Fibroblast of lung (primary cell): Measurements from ENCODE around the gene SESN1.

ENCODE experiments used
- EZH2 ChIP-seq: IDR thresholded peaks from 2 replicates; pipeline ENCODE4 v1.5.1; 2012; ENCODE audit warnings: low read length, control low read depth, mild to moderate bottlenecking; ENCODE audit errors: missing control alignments
- TF ChIP-seq, protein P1 (sequence below), 2 donors: IDR thresholded peaks in 1 of 2; conservative IDR thresholded peaks in 1 of 2; 1 replicate in 1 of 2; 2 replicates in 1 of 2; pipeline ENCODE4 v1.5.1; 2011 to 2012; ENCODE audit warnings: low read length in 2 of 2, control low read depth in 1 of 2, inconsistent platforms in 1 of 2, low read depth in 1 of 2, mild to moderate bottlenecking in 1 of 2

DNA sequence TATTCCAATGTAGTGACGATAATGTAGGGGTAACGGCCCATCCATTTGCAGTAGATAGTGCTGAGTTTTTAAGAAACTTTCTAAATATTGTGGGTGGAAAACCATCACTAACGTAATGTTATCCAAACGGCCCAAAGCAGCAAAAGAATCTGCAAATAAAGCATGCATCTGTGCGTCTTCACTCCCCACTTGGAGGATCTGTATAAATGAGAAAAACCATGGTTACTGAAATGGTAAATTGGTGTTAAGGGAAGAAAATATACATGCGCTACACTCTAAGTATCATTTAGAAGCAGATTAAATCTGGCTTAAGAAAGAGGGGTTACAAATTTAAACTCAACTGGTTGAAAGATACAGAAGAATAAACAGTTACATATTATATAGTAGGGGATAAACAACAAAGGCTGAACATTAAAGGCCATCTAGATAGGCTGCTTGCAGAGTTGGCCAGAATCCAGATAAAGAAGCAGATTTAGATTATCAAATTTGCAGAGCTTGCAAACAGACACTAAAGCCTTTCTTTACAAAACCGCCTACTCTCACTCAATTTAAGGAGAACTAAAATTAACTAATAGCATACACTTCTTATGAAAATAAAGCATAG, 93.3 kb downstream of the SESN1 start:
- TF ChIP-seq, protein P1, sequence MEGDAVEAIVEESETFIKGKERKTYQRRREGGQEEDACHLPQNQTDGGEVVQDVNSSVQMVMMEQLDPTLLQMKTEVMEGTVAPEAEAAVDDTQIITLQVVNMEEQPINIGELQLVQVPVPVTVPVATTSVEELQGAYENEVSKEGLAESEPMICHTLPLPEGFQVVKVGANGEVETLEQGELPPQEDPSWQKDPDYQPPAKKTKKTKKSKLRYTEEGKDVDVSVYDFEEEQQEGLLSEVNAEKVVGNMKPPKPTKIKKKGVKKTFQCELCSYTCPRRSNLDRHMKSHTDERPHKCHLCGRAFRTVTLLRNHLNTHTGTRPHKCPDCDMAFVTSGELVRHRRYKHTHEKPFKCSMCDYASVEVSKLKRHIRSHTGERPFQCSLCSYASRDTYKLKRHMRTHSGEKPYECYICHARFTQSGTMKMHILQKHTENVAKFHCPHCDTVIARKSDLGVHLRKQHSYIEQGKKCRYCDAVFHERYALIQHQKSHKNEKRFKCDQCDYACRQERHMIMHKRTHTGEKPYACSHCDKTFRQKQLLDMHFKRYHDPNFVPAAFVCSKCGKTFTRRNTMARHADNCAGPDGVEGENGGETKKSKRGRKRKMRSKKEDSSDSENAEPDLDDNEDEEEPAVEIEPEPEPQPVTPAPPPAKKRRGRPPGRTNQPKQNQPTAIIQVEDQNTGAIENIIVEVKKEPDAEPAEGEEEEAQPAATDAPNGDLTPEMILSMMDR (conservative IDR thresholded peaks at IDR 0.05 in 1 of 2, IDR thresholded peaks at IDR 0.05 in 1 of 2; ENCODE audit: low read depth in 1 of 2, low read length in 2 of 2), result no peak
- no peak for TF ChIP-seq EZH2
